ENCODE data around the gene SLC9A3.

- TF ChIP-seq POLR2AphosphoS5 (IDR thresholded peaks at IDR 0.05; ENCODE audit: low read depth, low read length) (no peak), POLR2A (IDR thresholded peaks at IDR 0.05; ENCODE audit: low read depth, low read length) (no peak)
Measured at GRCh38 chr5:509611-510185, 14.6 kb downstream of the SLC9A3 start.
